Posterior vena cava (tissue), 2 donors: ENCODE results near the gene CD27. TPM values are rescaled to one million over a fixed set of nuclear protein-coding genes. Genes with fewer than 3 reads are reported as not detected.
"Not testable (repeated sequence)": the region's sequence is repeated elsewhere in the genome, so short reads cannot be mapped to it uniquely, and the experiment has no call there.

Experiments
- DNase-seq: peaks from one replicate; pipeline ENCODE4 v3.0.0-alpha.2; 2020; ENCODE audit warnings: low spot score
- intact Hi-C, 2 donors: fragments of 100-400 bp; cut with DNase I; formaldehyde crosslinking; loops; one replicate each; pipeline versions ENCODE4 v1.14.1 to v1.14.2; 2022 to 2023
- total RNA-seq, 2 donors: library from RNA; stranded (reverse); fragmentation: NEBNext Ultra II Directional; extraction: Animal tissue kit (Norgen Biotek cat#: 25700); gene quantifications; one replicate each; pipeline ENCODE4 v1.2.1, GENCODE V29; 2021
- donor health status: DM: yes; HTN: yes; CAD: no.
- donor health status: DM: yes; HTN: yes; CAD: no.

The CD27 gene
- total RNA-seq, 2 donors from 2014 or later: 0.42 to 0.43 TPM

- DNase-seq: peak; percentile 100
- intact Hi-C loops: no loop called here
Measured at GRCh38 chr12:6470375-6471163, 25.8 kb downstream of the CD27 start, which contains the start of gene VAMP1. Gene VAMP1, minus strand, starts transcription at chr12:6470677. Its CDS starts 146 bp downstream, at chr12:6470531.

- no peak for DNase-seq
- intact Hi-C loops: no loop called here
Measured at GRCh38 chr12:6471989-6472360, 27.2 kb downstream of the CD27 start.

- intact Hi-C loops: no loop called here
- DNase-seq: no peak
Measured at GRCh38 chr12:6472491-6472890, 27.7 kb downstream of the CD27 start.

GRCh38 chr12:6475233-6475975 lies 30.6 kb downstream of the CD27 start:
- DNase-seq, intact Hi-C loops: not testable (repeated sequence)

- no peak for DNase-seq
- intact Hi-C loops: no loop called here
Measured at GRCh38 chr12:6476489-6476888, 31.7 kb downstream of the CD27 start.

GRCh38 chr12:6477601-6478377 lies 33.0 kb downstream of the CD27 start:
- DNase-seq, intact Hi-C loops: not testable (repeated sequence)

- DNase-seq: no peak
- intact Hi-C loops: no loop called here
Measured at GRCh38 chr12:6478416-6478815, 33.7 kb downstream of the CD27 start.

- intact Hi-C loops: loop anchor here in 1 of 2 donors (5.0 kb wide), 1 partner anchor 444 kb away; no protein-coding TSS in a partner anchor
- no peak for DNase-seq
Measured at GRCh38 chr12:6488240-6488639, 43.5 kb downstream of the CD27 start.

GRCh38 chr12:6489449-6489848 lies 44.7 kb downstream of the CD27 start:
- DNase-seq: no peak
- intact Hi-C loops: loop anchor here in 1 of 2 donors (5.0 kb wide), 1 partner anchor 443 kb away; no protein-coding TSS in a partner anchor

GRCh38 chr12:6490673-6491072 lies 45.9 kb downstream of the CD27 start:
- intact Hi-C loops, DNase-seq: not testable (repeated sequence)

- peak; percentile 99 for DNase-seq
- intact Hi-C loops: no loop called here
Measured at GRCh38 chr12:6492838-6493496, 48.2 kb downstream of the CD27 start, which contains the start of gene MRPL51. Gene MRPL51, minus strand, starts transcription at chr12:6493262. Its CDS starts 126 bp downstream, at chr12:6493136.

GRCh38 chr12:6493497-6494257 lies 48.9 kb downstream of the CD27 start, which contains the start of gene NCAPD2:
Gene NCAPD2, plus strand, starts transcription at chr12:6494102. Its CDS starts 997 bp downstream, at chr12:6495099.
- peak; percentile 98 for DNase-seq
- intact Hi-C loops: no loop called here

- intact Hi-C loops: no loop called here
- no peak for DNase-seq
Measured at GRCh38 chr12:6494258-6494743, 49.5 kb downstream of the CD27 start.

GRCh38 chr12:6494968-6495367 lies 50.2 kb downstream of the CD27 start:
- no peak for DNase-seq
- intact Hi-C loops: no loop called here

- intact Hi-C loops, DNase-seq: not testable (repeated sequence)
Measured at GRCh38 chr12:6497291-6497690, 52.5 kb downstream of the CD27 start.

- intact Hi-C loops: no loop called here
- no peak for DNase-seq
Measured at GRCh38 chr12:6500466-6500865, 55.7 kb downstream of the CD27 start.
